HG02970 (cell line): ENCODE data around the gene MXD3.
"Not testable (repeated sequence)": the region's sequence is repeated elsewhere in the genome, so short reads cannot be mapped to it uniquely, and the experiment has no call there.

Source experiments
- ATAC-seq: cut with Tn5 transposase; IDR thresholded peaks from one replicate; pipeline ENCODE4 v1.9.1; 2021; ENCODE audit warnings: mild to moderate bottlenecking, moderate library complexity, moderate number of reproducible peaks; ENCODE audit not compliant: unreplicated experiment, low FRiP score

Gene MXD3, protein sequence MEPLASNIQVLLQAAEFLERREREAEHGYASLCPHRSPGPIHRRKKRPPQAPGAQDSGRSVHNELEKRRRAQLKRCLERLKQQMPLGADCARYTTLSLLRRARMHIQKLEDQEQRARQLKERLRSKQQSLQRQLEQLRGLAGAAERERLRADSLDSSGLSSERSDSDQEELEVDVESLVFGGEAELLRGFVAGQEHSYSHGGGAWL

DNA sequence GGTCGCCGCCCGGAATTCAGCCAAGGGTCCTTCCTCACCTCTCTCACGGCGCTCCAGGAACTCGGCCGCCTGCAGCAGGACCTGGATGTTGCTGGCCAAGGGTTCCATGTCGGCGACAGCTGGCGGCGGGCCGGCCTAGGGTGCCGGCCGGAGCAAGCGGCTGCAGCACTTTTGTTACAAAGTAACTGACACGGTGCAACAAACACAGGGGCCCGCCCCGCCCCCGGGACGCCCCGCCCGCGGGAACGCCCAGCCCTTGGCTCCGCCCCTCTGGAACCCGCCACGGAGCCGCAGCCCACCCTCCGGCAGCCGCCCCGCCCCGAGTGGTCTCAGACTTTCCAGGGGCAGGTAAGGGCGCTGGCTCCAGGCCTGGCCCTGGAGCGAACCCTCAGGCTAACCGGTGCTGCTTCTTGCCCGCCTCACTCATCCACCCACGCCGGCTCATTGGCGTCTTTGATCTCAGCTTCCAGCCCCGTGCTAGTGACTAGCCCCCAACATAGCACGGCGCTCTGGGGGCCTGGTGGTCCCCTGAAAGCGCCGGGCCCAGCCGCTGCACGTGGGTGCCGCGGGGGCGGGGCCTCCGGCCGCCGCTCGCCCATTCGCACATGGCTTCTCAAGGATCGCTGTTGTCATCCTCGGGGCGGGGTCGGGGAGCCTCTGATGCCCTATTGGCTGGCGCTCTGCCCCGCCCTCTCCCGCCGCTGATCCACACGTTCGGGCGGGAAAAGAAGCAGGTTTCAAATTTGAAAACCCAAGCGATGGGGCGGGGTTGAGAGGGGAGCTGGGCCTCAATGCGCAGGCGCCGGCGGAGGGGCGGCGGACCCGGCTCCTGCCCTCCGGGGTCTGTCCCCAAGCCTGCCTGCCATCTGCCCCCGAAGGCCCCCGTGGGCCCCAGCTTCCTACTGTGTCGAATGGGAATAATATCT lies at the start of gene MXD3:
Gene MXD3 (minus strand): TSS at position 176 of the 926 bp plus-strand sequence. CDS start 68 bp downstream, at position 108.
- peak; percentile 80 for ATAC-seq

DNA sequence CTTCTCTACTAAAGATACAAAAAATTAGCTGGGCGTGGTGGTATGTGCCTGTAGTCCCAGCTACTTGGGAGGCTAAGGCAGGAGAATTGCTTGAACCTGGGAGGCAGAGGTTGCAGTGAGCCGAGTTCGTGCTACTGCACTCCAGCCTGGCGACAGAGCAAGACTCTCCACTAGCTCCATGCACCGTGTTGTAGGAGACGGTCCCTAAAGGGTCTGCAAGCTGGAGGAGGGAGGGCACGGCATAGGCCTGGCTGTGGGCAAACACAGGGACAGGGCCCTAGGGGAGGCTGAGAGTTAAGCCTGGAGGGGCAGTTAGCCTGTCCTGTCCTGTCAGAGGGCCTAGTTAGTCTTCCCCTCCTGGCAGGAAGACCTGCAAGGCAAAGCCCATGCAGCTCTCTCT lies 49.0 kb upstream of the MXD3 start:
- not testable (repeated sequence) for ATAC-seq

DNA sequence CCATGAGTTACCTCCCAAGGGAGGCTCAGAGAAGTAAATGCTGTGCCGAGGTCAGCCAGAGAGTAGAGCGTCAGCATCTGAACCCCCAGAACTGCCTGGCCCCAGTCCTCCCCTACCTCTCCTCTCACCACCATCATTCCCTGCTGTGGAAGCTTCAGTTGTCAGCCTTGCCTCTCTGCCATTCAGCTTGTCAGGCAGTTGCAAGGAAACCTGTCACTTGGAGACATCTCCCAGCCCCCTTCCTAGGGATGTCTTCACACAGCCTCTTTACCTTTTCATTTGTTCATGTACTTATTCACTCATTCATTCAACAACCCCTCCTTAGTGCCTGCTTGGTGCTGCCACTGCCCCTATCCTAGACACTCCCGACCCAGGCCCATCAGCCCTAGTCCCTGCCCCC lies 48.2 kb upstream of the MXD3 start:
- ATAC-seq, result no peak

DNA sequence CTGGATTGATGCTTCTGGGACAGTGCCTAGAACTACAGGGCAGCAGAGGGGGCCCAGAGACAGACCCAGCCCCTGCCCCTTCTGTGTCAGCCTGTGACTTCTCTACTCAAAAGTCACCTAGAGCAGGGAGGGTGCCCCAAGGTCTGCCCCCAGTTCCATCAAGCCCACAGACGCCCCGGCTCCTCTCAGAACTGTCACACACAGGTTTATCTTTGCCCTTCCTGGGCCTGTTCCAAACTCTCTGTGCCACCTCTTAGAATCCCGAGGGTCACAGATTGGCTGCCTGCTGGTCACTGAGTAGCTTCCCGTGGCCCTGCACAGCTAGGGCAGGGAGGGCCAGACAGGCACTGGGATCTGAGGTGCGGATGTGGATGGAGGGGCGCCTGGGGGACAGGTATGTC lies 47.8 kb upstream of the MXD3 start:
- no peak for ATAC-seq

DNA sequence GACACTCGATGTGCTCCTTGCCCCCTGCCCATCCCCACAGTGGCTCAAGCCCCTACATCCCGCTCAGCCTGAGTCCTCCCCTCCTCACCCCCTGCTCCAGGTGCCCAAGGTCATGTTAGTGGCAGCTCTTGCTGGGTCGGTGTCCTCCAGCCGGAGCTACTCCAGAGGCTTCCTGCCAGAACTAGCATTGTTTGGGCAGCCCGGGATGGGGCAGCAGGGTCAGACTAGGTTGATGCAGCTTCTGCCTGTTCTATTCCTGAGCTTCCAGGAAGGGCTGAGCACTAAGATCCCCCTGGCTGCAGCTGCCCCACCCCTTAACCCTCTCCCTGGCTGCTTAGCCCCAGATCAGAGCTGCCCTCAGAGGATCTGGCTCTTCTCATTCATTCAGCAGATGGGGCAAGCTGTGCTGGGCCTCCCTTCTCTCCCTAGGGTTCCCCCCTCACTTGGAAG lies 46.7 kb upstream of the MXD3 start:
- peak; percentile 4 for ATAC-seq

DNA sequence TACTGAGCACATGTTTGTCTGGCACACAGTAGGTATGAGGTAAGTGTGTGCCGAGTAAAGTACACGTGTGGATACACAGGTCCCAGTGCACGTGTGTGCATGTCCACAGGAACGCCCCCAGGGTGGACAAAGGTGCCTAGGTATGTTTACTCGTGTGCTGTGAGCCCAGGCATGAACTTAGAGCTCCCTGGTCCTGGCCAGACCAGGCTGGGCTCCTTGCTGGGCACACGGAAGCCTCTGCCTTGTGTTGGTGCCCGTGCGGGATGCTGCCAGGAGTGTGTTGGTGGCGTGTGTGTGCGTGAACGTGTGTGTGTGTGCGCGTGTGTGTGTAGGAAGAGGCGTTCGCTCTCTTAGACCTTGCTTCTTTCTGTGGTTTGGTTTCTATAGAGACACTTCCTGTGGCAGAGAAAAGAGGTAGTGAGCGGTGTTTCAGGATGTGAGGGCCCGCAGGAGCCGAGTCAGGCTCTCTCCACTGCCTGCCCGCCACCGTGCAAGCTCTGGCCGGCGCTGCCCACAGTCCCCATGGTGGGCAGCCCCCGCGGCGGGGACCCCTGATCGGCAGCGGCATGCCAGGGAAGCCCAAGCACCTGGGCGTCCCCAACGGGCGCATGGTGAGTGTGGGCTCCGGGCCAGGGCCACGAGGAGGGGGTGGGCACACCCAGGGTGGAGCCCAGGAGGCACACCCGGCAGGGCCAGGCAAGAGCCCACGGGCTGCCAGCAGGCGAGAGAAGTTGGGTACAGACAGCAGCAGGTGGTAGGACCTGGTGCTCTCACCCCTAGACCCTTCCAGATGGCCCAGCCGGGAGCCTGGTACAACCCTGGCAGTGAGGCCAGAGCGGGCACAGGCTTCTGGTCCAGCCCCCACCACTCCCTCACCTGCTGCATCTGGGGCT lies 46.0 kb upstream of the MXD3 start, which contains the start of gene RGS14:
Gene RGS14 (plus strand): TSS at position 466 of the 893 bp plus-strand sequence. CDS start 101 bp downstream, at position 567.
- ATAC-seq, result peak; percentile 61

DNA sequence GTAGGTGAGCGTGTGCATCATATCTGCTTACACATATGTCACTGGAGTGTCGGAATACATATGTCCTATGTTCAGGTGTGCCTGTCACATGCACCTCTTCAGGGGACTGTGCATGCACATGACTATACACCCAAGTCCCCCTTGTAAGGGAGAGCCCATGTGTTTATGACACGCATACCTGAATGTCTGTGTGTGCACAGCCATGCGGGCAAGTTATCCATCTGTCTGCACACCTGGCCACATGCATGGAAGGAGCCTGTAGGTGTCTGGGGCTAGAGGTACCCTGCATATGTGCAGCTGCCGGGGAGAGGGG lies 45.4 kb upstream of the MXD3 start:
- ATAC-seq, result no peak

DNA sequence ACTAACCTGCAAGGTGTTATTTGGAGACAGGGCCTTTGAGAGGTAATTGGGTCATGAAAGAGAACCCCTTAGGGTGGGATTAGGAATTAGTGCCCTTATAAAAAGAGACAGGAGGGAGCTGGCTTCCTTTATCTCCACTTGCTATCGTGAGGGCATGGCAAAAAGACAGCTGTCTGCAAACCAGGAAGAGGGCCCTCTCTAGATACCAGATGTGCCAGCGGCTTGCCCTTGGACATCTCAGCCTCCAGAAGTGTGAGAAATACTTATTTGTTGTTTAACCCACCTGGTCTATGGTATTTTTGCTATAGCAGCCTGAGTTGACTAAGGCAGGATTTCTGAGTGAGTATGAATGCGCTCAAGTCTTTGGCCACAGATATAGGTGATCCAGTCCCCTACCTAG lies 45.0 kb upstream of the MXD3 start:
- no peak for ATAC-seq

DNA sequence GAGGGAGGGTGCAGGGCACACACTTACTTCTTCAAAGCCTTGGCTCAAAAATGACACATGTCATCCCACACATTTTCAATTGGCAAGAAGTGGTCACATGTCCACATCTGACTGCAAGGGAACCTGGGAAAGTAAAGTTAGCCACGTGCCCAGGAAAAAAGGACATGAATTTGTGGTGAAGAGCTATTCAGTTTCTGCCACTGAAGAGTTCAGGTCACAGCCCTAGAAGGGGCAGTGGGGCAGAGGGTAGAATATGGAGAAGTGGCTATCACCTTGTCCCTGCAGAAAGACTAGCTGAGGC lies 44.1 kb upstream of the MXD3 start:
- ATAC-seq, result no peak

DNA sequence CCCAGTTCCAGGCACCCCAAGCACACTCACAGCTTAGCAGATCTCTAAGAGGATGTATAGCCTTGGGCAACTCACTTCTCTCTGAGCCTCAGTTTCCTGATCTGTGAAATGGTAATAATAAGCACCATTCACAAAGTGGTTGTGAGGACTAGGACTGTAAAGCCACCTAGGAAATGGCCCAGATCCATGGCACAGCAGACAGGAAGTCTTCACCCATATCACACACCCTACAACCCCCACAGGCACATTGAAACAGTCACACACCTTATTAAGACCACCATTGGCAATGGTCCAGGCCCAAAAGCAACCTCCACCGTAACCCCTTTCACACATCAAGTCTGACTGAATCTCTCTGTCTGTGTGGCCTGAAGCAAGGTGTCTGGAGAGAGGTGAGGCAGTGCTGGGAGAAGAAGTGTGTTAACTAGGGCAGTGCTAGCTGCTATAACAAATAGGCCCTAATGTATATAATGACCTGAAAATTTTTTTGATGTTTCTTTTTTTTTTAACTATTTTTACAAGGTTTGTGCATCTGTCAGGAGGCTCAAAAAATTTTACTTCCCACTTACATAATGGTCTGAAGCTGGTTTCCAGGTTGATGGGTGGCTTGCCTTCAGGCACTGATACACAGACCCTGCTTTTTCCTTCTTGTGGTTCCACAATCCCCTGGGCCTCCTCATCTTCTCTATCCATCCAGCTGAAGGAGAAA lies 43.6 kb upstream of the MXD3 start:
- no peak for ATAC-seq

DNA sequence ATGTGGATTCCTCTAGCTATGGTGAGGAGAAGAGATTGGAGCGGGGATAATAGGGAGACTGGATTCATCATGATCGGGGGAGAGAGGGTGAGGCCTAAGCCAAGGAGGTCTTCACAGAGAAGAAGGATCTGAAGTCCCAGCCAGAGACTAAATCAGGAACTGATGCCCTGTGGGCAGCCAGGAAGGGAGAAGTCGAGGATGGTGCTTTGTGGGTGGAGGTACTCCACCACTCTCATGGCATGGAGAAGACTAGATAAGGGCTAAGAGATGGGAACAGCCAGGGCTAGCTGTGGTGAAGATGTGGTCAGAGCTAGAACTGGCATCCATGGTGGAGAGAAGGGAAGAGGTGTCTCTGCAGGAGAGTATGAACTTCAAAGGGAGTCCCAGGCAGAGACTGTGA lies 43.0 kb upstream of the MXD3 start:
- no peak for ATAC-seq

DNA sequence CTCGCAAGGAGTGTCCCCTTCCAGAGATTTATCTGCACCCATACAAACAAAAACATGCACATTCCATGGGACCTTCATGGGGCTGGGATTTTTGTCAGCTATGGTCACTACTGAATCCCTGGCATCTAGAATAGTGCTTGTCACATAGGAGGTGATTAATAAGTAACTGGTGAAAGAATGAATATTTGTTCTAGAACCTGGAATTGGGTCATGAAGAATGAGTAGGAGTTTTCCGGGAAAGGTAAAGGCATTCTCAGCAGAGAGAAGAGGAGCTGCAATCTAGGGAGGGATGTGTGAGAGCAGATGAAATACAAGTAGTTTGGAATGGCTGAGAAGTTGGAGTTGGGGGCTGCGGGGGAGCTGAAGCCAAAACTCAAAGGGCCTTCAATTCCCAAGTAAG lies 42.6 kb upstream of the MXD3 start:
- ATAC-seq, result no peak

DNA sequence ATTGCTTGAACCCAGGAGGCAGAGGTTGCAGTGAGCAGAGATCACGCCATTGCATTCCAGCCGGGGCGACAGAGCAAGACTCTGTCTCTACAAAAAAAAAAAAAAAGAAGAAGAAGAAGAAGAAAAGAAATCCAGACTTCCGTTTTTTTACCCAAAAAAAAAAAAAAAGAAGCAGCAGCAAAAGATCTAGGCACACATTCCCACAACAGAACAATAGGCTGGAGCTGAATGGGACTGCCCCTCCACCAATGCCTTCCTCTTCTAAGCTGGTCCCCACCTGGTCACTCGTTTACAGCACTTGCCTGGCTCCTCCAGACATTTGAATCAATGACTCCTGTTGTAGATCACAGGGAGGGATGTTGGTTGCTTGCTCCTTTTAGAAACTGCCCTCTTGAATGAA lies 41.4 kb upstream of the MXD3 start:
- ATAC-seq, result no peak

DNA sequence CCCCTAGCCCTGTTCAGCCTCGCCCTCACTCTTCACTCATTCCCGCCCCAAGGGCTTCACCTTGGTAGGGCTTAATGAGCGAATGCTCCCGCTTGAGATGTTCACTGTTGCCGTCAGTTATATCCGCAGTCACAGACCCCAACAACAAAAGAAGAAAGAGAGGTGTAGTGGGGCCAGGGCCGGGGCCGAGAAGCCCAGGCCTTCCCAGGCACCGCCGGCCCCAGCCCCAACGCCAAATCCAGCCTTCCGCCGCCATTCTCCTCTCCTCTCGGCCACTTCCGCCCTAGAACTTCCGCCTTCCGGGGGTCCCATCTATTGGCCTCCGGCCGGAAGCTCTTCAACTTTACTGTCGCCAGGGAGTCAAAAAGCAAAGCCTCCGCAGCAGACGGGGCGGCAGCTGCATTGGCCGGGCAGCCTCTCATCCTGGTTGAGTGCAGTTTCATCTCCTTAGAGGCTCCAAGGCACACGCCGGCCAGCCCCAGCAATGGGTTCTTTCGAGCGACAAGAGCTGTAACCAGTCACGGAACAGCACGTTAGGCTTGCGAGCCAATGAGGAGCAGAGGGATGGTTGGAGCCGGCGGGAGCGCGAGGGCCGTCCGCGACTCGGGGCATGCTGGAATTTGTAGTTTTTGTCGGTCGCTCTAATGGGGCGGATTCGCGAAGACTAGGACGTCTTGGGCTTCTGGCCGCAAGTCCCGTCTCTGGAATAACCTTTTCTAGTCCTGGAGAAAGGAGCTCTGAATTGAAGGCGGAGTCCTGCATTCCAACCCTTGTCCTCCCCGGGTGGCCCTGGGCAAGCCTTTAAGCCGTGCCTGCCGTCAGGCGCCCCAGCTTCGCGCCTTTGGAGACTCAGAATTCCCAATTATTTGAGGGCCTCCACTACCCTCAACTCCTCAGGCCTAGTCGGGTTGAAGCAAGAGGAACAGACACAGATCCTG lies 40.0 kb upstream of the MXD3 start, which contains the start of gene LMAN2:
Gene LMAN2 (minus strand): TSS at position 277 of the 938 bp plus-strand sequence. CDS start 21 bp downstream, at position 256.
- peak; percentile 94 for ATAC-seq

DNA sequence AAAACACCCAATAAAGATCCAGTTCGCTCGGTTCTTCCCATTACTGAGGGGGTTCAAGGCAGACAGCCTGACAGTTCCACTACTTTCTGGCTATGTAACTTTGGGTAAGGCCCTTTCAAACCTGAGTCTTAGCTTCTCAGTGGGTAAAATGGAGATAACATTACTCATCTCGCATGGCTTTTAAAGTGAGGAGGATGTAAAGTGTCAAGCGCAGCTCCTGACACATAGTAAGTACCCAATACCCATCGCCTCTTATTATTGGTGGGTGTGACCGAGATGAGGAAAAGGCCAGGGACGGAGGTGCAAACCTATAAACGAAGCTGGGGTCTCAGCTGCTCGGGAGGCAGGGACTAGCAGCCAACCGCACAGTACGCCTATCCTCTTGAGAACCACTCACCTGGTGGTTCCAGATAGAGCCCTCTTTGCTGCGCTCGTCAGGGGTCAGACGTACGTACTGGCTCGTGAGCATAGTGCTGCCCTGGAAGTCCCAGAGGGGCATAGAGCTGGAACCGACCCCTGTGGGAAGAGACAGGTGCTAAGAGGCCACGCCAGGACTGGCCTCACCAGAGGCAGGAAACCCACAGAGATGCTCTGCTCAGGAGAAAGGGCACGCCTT lies 39.2 kb upstream of the MXD3 start:
- no peak for ATAC-seq

DNA sequence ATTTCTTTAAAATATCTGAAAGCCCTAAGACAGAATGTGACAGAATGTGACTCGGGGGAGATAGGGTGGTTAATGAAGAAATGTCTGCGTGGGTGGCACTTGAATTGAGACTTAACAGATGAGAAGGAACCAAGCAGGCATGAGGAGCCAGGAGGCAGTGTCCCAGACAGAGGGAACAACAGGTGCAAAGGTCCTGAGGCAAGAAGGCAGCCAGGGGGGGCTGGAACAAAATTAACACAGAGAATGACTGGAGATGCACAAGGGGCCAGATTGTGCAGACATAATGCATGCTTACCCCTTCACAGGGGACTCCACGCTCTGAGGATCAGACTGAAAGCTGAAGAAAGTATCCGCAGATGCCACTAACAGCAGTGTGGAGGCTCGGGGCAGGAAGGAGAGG lies 38.1 kb upstream of the MXD3 start:
- ATAC-seq, result no peak

DNA sequence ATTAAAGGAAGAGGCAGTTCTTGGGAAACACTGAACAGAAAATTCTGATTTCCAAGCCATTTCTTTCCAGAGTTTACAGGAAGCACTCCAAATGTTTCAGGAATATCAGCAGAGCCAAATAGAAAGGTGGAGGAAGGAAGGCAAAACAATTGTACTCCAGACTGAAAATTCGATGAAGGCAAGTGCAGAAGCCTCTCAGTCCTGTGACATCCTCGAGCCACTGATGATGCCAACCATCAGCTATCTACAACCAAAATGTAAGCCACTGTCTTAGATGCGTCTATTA lies 37.6 kb upstream of the MXD3 start:
- ATAC-seq, result no peak

DNA sequence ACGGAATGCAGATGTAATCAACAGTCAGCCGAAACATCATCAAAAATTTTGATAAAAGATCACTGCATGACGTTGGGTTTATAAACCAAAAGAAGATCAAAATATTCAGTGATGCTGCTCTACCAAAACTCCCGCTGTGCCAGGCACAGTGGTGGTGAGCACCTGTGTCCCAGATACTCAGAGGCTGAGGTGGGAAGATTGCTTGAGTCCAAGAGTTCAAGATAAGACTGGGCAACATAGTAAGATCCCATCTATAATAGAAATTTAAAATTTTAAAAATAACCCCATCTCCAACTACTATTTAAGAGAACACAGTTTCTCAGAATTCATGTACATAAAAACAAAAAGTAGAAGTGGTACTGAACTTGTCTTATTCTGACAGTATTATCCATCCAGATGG lies 36.0 kb upstream of the MXD3 start:
- no peak for ATAC-seq

DNA sequence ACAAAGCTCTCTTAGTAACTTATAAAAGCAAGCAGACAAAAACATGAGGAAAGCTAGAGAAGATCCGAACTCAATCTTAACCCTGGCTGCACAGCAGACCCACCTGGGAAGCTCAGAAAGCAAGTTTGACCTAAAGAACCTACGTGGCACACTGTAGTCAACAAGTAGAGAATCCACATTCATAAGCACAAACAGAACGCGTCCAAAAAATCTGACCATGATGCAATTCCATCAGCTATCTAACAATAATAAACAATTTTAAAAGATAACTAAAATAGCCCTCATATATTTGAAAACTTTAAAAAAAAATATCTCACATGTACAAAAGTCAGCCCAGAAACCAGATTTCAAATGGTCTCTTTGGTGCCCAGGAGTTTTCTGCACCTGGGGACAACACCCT lies 35.1 kb upstream of the MXD3 start:
- no peak for ATAC-seq
